Measurements from ENCODE around the gene MCM10. TPM values are rescaled to one million over a fixed set of nuclear protein-coding genes. Genes with fewer than 3 reads are reported as not detected.

The MCM10 gene
- total RNA-seq, 1 donor from 2014 or later = 76.3 TPM

DNA sequence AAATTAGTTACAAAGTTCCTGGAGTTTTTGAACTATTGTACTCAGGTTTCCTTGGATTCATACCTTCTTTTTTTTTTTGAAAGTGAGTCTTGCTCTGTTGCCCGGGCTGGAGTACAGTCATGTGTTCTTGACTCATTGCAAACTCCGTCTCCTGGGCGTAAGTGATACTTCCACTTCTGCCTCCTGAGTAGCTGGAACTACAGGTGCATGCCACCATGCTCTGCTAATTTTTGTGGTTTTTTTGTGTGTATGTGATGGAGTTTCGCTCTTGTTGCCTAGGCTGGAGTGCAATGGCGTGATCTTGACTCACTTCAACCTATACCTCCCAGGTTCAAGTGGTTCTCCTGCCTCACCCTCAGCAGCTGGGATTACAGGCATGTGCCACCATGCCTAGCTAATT is 22.3 kb downstream of the MCM10 start:
- Mint-ChIP-seq H3K36me3 (ENCODE audit: low read depth) (peaks cover 34% of the 10 kb centered on the region), H3K4me3 (no peak overlapping the region), H3K27me3 (ENCODE audit: low read depth) (no peaks in the 10 kb centered on the region), H3K27ac (ENCODE audit: unreplicated experiment) (no peak overlapping the region), H3K9me3 (peaks cover 2% of the 10 kb centered on the region), H3K4me1 (no peaks in the 10 kb centered on the region)
- DNase-seq (ENCODE audit: low read depth, low spot score) = no peak
- TF ChIP-seq, protein P1, sequence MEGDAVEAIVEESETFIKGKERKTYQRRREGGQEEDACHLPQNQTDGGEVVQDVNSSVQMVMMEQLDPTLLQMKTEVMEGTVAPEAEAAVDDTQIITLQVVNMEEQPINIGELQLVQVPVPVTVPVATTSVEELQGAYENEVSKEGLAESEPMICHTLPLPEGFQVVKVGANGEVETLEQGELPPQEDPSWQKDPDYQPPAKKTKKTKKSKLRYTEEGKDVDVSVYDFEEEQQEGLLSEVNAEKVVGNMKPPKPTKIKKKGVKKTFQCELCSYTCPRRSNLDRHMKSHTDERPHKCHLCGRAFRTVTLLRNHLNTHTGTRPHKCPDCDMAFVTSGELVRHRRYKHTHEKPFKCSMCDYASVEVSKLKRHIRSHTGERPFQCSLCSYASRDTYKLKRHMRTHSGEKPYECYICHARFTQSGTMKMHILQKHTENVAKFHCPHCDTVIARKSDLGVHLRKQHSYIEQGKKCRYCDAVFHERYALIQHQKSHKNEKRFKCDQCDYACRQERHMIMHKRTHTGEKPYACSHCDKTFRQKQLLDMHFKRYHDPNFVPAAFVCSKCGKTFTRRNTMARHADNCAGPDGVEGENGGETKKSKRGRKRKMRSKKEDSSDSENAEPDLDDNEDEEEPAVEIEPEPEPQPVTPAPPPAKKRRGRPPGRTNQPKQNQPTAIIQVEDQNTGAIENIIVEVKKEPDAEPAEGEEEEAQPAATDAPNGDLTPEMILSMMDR (conservative IDR thresholded peaks at IDR 0.05) = no peak

DNA sequence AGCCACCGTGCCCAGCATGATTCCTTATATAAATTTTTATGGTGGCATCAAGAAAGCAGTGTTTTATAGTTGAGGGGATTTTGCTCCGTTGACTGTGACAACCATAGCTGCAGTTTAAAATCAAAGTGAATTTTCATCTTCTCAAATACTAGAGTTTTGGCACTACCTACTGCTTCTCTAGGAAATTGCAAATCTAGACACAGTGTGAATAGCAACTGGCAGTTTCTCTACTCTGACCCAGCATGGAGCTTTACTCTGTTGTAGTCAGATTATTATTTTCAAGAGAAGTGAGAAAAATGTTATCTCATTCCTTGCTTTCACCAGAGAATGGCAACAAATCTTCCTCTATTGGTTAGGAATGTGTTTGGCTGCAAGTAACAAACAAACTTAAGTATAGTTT is 22.9 kb downstream of the MCM10 start:
- Mint-ChIP-seq H3K4me1 (no peaks in the 10 kb centered on the region), H3K27me3 (ENCODE audit: low read depth) (no peaks in the 10 kb centered on the region), H3K36me3 (ENCODE audit: low read depth) (peaks cover 33% of the 10 kb centered on the region), H3K27ac (ENCODE audit: unreplicated experiment) (no peak overlapping the region), H3K9me3 (peaks cover 2% of the 10 kb centered on the region), H3K4me3 (no peak overlapping the region)
- TF ChIP-seq, protein P1 (conservative IDR thresholded peaks at IDR 0.05) = no peak
- no peak for DNase-seq (ENCODE audit: low read depth, low spot score)

DNA sequence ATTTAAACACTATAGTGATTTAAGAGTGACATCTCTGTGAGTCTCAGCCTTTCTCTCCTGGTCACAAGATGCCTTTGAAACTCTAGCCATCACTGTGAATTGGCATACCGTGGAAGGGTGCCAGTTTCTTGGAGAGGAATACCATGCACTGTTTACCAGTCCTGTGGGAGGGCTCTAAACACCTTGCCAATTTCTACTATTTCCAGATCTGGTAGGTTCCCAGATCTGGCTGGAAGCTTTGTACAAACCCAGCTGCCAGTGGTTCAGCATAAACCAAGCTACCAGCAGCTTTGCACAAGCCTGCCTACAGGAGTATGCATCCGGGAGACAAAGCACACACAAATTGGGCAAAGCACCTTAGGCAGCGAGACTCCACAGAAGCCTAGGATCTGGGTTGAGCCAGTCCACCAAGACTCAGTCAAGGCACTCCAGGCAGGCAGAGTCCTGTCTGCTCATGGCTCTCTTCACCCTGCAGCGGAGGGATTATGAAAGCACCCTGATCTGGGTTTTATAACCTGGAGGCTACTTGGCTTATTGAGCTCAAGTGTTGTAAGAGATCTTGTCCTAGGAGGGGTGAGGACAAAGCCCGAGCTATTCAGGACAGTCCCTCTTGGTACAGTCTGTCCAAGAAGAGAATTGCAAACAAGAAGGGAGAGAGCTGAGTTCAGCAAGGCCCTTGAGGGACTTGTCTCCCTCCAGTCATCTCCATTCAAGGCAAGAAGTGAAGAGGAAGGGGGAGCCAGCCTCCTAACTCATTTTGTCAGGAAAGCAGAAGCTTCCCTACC is 23.6 kb downstream of the MCM10 start:
- Mint-ChIP-seq H3K9me3 (peaks cover 2% of the 10 kb centered on the region), H3K4me3 (no peak overlapping the region), H3K36me3 (ENCODE audit: low read depth) (peaks cover 33% of the 10 kb centered on the region), H3K27me3 (ENCODE audit: low read depth) (no peaks in the 10 kb centered on the region), H3K27ac (ENCODE audit: unreplicated experiment) (no peak overlapping the region), H3K4me1 (no peaks in the 10 kb centered on the region)
- TF ChIP-seq, protein P1 (conservative IDR thresholded peaks at IDR 0.05) = no peak
- DNase-seq (ENCODE audit: low read depth, low spot score) = no peak

DNA sequence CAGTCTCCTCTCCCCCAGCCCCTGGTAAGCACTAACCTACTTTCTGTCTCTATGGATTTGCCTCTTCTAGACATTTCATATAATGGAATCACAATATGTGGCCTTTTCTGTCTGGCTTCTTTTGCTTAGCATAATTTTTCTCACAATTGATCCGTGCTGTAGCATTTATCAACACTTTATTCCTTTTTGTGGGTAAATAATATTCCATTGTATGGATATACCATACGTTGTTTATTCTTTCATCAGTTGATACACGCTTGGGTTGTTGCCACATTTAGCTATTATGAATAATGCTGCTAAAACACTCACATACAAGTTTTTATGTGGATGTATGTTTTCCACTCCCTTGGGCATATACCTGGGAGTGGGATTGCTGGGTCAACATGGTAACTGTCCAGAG is 25.8 kb downstream of the MCM10 start:
- TF ChIP-seq, protein P1 (conservative IDR thresholded peaks at IDR 0.05) = no peak
- H3K36me3 Mint-ChIP-seq (ENCODE audit: low read depth) = peaks cover 33% of the 10 kb centered on the region

DNA sequence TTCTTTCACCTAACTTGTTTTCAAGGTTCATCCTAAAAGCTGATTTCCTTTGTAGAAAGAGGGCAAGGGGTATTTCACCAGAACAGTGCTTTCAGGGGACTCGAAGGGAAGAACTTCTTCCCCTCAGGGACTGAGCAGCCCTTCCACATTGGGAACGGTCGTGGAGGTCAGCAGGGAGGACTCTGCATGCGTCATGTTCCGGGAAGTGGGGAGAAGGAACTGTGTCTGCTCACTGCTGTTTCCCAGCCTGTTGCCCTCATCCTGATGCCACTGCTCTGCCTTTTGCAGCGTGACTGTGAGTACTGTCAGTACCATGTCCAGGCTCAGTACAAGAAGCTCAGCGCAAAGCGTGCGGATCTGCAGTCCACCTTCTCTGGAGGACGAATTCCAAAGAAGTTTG is 27.2 kb downstream of the MCM10 start:
- Mint-ChIP-seq H3K4me3 (no peak overlapping the region), H3K27me3 (ENCODE audit: low read depth) (no peaks in the 10 kb centered on the region), H3K4me1 (no peaks in the 10 kb centered on the region), H3K36me3 (ENCODE audit: low read depth) (peaks cover 30% of the 10 kb centered on the region), H3K9me3 (peaks cover 2% of the 10 kb centered on the region), H3K27ac (ENCODE audit: unreplicated experiment) (no peak overlapping the region)
- TF ChIP-seq, protein P1 (conservative IDR thresholded peaks at IDR 0.05) = no peak
- DNase-seq (ENCODE audit: low read depth, low spot score) = no peak

More for the DNA sequence above, 25.8 kb downstream of the MCM10 start:
- DNase-seq (ENCODE audit: low read depth, low spot score) = no peak
- no peaks in the 10 kb centered on the region for H3K4me1 Mint-ChIP-seq
- H3K4me3 Mint-ChIP-seq = no peak overlapping the region
- no peak overlapping the region for H3K27ac Mint-ChIP-seq (ENCODE audit: unreplicated experiment)
- no peaks in the 10 kb centered on the region for H3K27me3 Mint-ChIP-seq (ENCODE audit: low read depth)
- H3K9me3 Mint-ChIP-seq = peaks cover 2% of the 10 kb centered on the region

Measured in neural crest cell (in vitro differentiated cells).